ENCODE results near the gene KRTAP5-8. TPM values are rescaled to one million over a fixed set of nuclear protein-coding genes. Genes with fewer than 3 reads are reported as not detected.

KRTAP5-8 gene
- total RNA-seq, 1 experiment from 2014 or later: not detected

GRCh38 chr11:71542879-71543777 is 5.3 kb downstream of the KRTAP5-8 start:
- TF ChIP-seq, protein P1, sequence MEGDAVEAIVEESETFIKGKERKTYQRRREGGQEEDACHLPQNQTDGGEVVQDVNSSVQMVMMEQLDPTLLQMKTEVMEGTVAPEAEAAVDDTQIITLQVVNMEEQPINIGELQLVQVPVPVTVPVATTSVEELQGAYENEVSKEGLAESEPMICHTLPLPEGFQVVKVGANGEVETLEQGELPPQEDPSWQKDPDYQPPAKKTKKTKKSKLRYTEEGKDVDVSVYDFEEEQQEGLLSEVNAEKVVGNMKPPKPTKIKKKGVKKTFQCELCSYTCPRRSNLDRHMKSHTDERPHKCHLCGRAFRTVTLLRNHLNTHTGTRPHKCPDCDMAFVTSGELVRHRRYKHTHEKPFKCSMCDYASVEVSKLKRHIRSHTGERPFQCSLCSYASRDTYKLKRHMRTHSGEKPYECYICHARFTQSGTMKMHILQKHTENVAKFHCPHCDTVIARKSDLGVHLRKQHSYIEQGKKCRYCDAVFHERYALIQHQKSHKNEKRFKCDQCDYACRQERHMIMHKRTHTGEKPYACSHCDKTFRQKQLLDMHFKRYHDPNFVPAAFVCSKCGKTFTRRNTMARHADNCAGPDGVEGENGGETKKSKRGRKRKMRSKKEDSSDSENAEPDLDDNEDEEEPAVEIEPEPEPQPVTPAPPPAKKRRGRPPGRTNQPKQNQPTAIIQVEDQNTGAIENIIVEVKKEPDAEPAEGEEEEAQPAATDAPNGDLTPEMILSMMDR (conservative IDR thresholded peaks at IDR 0.05; ENCODE audit: low read depth, low read length): no peak
- H3K36me3 ChIP-seq (ENCODE audit: insufficient read depth, low read length, poor library complexity, severe bottlenecking): no peaks in the 10 kb centered on the region
- intact Hi-C loops (cut with micrococcal nuclease; ENCODE audit: unreplicated experiment): no loop called here
- no peak overlapping the region for H3K4me3 ChIP-seq (ENCODE audit: low read depth, low read length, poor library complexity, severe bottlenecking)
- no TSS peak for BruUV-seq (replicated peaks)
- H3K4me1 ChIP-seq (ENCODE audit: insufficient read depth, low read length, poor library complexity, severe bottlenecking): no peaks in the 10 kb centered on the region
- no peak overlapping the region for H3K27ac ChIP-seq (ENCODE audit: low read depth, low read length, poor library complexity, severe bottlenecking)
- H3K27me3 ChIP-seq (replicated peaks; ENCODE audit: insufficient read depth, low read depth, low read length, poor library complexity): no peaks in the 10 kb centered on the region
- DNase-seq (ENCODE audit: low spot score): no peak
- no peaks in the 10 kb centered on the region for H3K9me3 ChIP-seq (ENCODE audit: low read depth, low read length, poor library complexity, severe bottlenecking)
- CTCF ChIA-PET: no interaction called here
- POLR2A ChIA-PET (ENCODE audit: low non-redundant PET): no interaction called here

DNA sequence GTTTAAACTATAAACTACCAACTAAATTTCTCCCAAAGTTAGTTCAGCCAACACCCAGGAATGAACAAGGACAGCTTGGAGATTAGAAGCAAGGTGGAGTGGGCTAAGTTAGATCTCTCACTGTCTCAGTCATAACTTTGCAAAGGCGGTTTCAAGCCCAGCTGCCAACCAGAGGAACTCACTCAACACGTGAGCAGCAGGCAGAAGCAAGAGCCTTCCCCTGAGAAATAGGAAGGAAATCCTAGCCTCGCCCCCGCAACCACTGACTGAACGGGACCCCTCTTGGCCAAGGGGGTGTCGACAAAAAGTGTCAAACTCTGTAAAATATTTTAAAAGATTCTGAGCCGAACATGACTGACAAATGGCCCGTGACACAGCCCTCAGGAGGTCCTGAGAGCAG is 6.0 kb downstream of the KRTAP5-8 start:
- ChIA-PET POLR2A (ENCODE audit: low non-redundant PET) (no interaction called here), CTCF (no interaction called here)
- no TSS peak for BruUV-seq (replicated peaks)
- H3K27ac ChIP-seq (ENCODE audit: low read depth, low read length, poor library complexity, severe bottlenecking): no peak overlapping the region
- H3K36me3 ChIP-seq (ENCODE audit: insufficient read depth, low read length, poor library complexity, severe bottlenecking): no peaks in the 10 kb centered on the region
- H3K4me3 ChIP-seq (ENCODE audit: low read depth, low read length, poor library complexity, severe bottlenecking): no peak overlapping the region
- H3K9me3 ChIP-seq (ENCODE audit: low read depth, low read length, poor library complexity, severe bottlenecking): no peaks in the 10 kb centered on the region
- intact Hi-C loops (cut with micrococcal nuclease; ENCODE audit: unreplicated experiment): no loop called here
- H3K4me1 ChIP-seq (ENCODE audit: insufficient read depth, low read length, poor library complexity, severe bottlenecking): no peaks in the 10 kb centered on the region
- DNase-seq (ENCODE audit: low spot score): no peak
- TF ChIP-seq, protein P1 (conservative IDR thresholded peaks at IDR 0.05; ENCODE audit: low read depth, low read length): no peak
- no peak for TF ChIP-seq EZH2 (IDR thresholded peaks at IDR 0.05; ENCODE audit: borderline replicate concordance, low read depth, low read length, poor library complexity, severe bottlenecking)
- no peaks in the 10 kb centered on the region for H3K27me3 ChIP-seq (replicated peaks; ENCODE audit: insufficient read depth, low read depth, low read length, poor library complexity)

- H3K36me3 ChIP-seq (ENCODE audit: insufficient read depth, low read length, poor library complexity, severe bottlenecking): no peaks in the 10 kb centered on the region
- no peak for TF ChIP-seq EZH2 (IDR thresholded peaks at IDR 0.05; ENCODE audit: borderline replicate concordance, low read depth, low read length, poor library complexity, severe bottlenecking)
- TF ChIP-seq, protein P1 (conservative IDR thresholded peaks at IDR 0.05; ENCODE audit: low read depth, low read length): no peak
- POLR2A ChIA-PET (ENCODE audit: low non-redundant PET): no interaction called here
- no peaks in the 10 kb centered on the region for H3K9me3 ChIP-seq (ENCODE audit: low read depth, low read length, poor library complexity, severe bottlenecking)
- H3K27me3 ChIP-seq (replicated peaks; ENCODE audit: insufficient read depth, low read depth, low read length, poor library complexity): no peaks in the 10 kb centered on the region
- intact Hi-C loops (cut with micrococcal nuclease; ENCODE audit: unreplicated experiment): no loop called here
- no peak for DNase-seq (ENCODE audit: low spot score)
- no peak overlapping the region for H3K27ac ChIP-seq (ENCODE audit: low read depth, low read length, poor library complexity, severe bottlenecking)
- H3K4me1 ChIP-seq (ENCODE audit: insufficient read depth, low read length, poor library complexity, severe bottlenecking): no peaks in the 10 kb centered on the region
- no peak overlapping the region for H3K4me3 ChIP-seq (ENCODE audit: low read depth, low read length, poor library complexity, severe bottlenecking)
- CTCF ChIA-PET: no interaction called here
- no TSS peak for BruUV-seq (replicated peaks)
These were observed 6.8 kb downstream of the KRTAP5-8 start for GRCh38 chr11:71544525-71545214.

Data from A673 (cell line).